RWPE2 (cell line): ENCODE measurements around the gene ITK.

ENCODE experiments used
- ATAC-seq: fragments of 200-7000 bp; cut with Tn5 transposase; 3 replicates; pipeline ENCODE4 v1.9.1; 2021; ENCODE audit warnings: low read depth
- DNase-seq: peaks from one replicate; pipeline ENCODE4 v3.0.0-alpha.2; 2020; ENCODE audit warnings: low spot score
- H3K27ac ChIP-seq: fragments of 450-650 bp; 2 replicates; pipeline ENCODE4 v1.5.1; 2017; ENCODE audit warnings: mild to moderate bottlenecking; ENCODE audit not compliant: poor library complexity, severe bottlenecking
- H3K27me3 ChIP-seq: fragments of 250-450 bp; sonication (Bioruptor Pico); 2 replicates; pipeline ENCODE4 v1.5.1; 2021; ENCODE audit warnings: mild to moderate bottlenecking, moderate library complexity; ENCODE audit not compliant: insufficient read depth, poor library complexity, severe bottlenecking
- H3K36me3 ChIP-seq: fragments of 250-450 bp; sonication (Bioruptor Pico); 2 replicates; pipeline ENCODE4 v1.5.1; 2020; ENCODE audit warnings: low read depth, mild to moderate bottlenecking, moderate library complexity
- H3K4me1 ChIP-seq: fragments of 250-450 bp; sonication (Bioruptor Pico); 2 replicates; pipeline ENCODE4 v1.5.1; 2021; ENCODE audit warnings: mild to moderate bottlenecking, moderate library complexity; ENCODE audit not compliant: insufficient read depth, poor library complexity, severe bottlenecking
- H3K4me3 ChIP-seq: fragments of 250-450 bp; sonication (Bioruptor Pico); 2 replicates; pipeline ENCODE4 v1.5.1; 2021; ENCODE audit warnings: mild to moderate bottlenecking, moderate library complexity; ENCODE audit not compliant: severe bottlenecking
- H3K9me3 ChIP-seq: fragments of 250-450 bp; sonication (Bioruptor Pico); 2 replicates; pipeline ENCODE4 v1.5.1; 2021; ENCODE audit warnings: mild to moderate bottlenecking, moderate library complexity; ENCODE audit not compliant: severe bottlenecking
- TF ChIP-seq, protein P1 (sequence below): fragments of 450-650 bp; IDR thresholded peaks from one replicate; pipeline ENCODE4 v1.5.1; 2017; ENCODE audit warnings: mild to moderate bottlenecking, moderate library complexity; ENCODE audit not compliant: poor library complexity, severe bottlenecking

The ITK gene

DNA sequence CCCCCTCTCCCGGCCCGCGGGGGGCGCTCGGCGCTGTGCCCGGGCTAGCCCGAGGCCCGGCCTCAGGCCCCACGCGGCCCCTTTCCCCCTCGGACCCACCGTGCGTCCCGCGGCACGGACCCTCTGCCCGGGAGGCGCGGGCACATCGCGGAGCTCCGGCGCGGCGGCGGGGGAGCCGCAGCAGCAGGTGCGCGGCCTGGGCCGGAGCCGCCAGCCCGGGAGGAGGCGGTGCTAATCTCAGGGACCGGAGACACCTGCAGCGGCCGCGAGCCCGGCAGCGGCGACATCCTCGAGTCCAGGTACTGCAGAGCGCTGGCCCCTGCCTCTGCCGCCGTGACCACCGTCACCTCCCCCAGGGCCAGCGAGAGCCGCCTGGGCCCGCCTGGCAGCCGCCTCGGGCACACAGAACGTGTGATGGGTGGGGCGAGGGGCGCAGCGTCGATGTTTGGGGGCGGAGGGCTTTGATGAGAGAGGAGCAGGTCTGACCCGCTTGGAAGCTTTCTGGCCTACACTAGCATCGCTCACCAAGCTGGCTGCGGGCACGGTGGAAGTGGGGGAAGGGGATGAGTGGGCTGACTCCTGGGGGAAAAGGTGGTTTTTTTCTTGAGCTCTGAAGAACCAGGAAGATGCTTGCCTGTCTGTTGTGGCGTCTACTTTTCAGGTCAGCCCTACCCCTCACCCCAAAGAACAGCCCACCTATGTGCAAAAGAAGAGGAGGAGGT is 85.8 kb downstream of the ITK start:
- Histone ChIP-seq H3K36me3 (no peaks in the 10 kb centered on the region), H3K9me3 (no peaks in the 10 kb centered on the region), H3K4me3 (peak overlapping the region; percentile 42), H3K27ac (no peak overlapping the region), H3K27me3 (peaks cover 38% of the 10 kb centered on the region), H3K4me1 (no peaks in the 10 kb centered on the region)
- DNase-seq, result no peak
- peak; percentile 28 for ATAC-seq
- TF ChIP-seq, protein P1, sequence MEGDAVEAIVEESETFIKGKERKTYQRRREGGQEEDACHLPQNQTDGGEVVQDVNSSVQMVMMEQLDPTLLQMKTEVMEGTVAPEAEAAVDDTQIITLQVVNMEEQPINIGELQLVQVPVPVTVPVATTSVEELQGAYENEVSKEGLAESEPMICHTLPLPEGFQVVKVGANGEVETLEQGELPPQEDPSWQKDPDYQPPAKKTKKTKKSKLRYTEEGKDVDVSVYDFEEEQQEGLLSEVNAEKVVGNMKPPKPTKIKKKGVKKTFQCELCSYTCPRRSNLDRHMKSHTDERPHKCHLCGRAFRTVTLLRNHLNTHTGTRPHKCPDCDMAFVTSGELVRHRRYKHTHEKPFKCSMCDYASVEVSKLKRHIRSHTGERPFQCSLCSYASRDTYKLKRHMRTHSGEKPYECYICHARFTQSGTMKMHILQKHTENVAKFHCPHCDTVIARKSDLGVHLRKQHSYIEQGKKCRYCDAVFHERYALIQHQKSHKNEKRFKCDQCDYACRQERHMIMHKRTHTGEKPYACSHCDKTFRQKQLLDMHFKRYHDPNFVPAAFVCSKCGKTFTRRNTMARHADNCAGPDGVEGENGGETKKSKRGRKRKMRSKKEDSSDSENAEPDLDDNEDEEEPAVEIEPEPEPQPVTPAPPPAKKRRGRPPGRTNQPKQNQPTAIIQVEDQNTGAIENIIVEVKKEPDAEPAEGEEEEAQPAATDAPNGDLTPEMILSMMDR, result peak; percentile 11

DNA sequence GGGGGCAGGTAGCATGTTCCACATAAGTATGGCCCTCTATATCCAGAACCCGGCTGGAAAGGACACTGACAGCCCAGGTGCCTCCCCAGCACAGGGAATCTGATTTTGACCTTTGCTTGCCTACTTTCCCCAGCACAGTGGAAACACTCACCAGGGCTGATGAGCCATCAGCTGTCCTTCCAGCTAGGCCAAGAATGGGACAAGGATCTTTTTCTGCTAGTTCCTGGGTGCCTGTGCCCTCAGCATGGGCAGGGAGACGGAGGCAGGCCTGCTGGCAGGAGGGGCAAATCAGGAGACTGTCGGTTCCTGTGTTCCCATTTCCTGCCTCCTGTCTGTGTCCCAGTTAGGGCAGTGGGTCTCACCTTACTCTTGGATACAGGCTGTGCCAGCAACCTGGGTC is 86.4 kb downstream of the ITK start:
- Histone ChIP-seq H3K27ac (no peak overlapping the region), H3K4me1 (no peaks in the 10 kb centered on the region), H3K9me3 (no peaks in the 10 kb centered on the region), H3K36me3 (no peaks in the 10 kb centered on the region), H3K27me3 (peaks cover 35% of the 10 kb centered on the region), H3K4me3 (no peak overlapping the region)
- TF ChIP-seq, protein P1, result no peak
- ATAC-seq (no peak), DNase-seq (no peak)

DNA sequence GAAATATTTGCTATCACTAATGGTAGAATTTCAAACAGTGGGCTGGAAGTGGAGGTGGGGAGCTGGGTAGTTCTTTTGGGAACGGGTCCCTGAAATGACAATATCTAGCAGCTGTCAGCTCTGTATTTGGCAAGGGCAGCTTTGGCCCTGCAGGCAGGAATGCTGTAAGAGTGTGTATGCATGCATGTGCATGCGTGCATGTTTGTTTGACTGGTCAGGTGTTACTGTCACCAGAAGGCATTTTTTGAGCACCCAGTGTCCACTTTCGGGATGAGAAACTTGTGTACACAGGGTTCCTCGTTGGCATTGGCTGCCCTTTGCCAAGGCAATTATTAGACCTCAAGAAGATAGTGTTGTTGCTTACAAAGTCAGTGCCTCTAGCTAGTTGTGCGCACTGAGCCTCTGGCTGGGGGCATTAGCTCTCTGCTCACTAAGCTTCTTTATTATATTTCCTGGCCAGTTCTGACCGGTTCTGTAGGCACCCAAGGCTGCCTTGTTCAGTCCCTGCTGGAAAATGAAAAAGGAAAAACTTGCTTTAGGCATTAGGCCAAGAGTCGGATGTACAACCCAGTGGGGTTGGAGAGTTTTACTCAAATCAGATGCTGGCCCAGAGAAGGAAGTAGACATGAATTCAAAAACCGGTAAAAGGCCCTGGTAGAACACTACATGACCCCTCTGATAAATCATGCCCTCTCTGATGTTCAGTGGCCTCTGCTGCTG is 87.3 kb downstream of the ITK start:
- Histone ChIP-seq H3K36me3 (no peaks in the 10 kb centered on the region), H3K27ac (no peak overlapping the region), H3K27me3 (peaks cover 34% of the 10 kb centered on the region), H3K9me3 (no peaks in the 10 kb centered on the region), H3K4me3 (no peak overlapping the region), H3K4me1 (no peaks in the 10 kb centered on the region)
- ATAC-seq, result no peak
- DNase-seq, result no peak
- TF ChIP-seq, protein P1, result no peak

DNA sequence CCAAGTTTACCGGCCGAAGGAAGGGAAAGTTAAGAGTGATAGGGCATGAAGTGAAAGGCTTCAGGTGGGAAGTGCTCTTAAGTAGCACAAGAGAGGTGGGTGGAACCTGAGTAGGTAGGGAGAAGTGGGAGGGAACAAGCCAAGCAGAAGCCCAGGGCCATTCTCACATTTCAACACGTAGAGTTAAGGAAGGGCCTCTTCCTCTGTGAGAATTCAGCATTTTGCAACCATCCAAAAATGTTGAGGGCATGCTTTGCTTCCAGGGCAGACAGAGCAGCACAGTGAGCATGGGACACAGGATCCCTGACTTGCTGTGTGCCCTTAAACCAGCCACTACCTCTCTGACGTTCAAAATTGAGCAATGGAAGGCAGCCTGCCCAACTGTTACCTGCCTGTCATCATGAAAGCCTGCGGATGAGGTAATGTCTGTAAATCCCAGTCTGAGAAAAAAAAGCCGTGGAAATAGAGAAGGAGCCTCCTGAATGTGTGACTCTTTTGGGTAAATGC is 88.6 kb downstream of the ITK start:
- H3K4me3 ChIP-seq, result no peak overlapping the region
- H3K36me3 ChIP-seq, result no peaks in the 10 kb centered on the region
- H3K9me3 ChIP-seq, result no peaks in the 10 kb centered on the region
- no peak for DNase-seq
- H3K4me1 ChIP-seq, result no peaks in the 10 kb centered on the region
- H3K27ac ChIP-seq, result no peak overlapping the region
- peaks cover 21% of the 10 kb centered on the region for H3K27me3 ChIP-seq
- ATAC-seq, result no peak
- TF ChIP-seq, protein P1, result no peak
